ENCODE results near the gene CLIC3.
A peak's percentile ranks its signal among the peaks of the same experiment; 100 is the strongest.

Gene CLIC3

GRCh38 chr9:136977223-136977622 lies 19.1 kb downstream of the CLIC3 start, which contains the start of gene PTGDS:
Gene PTGDS, plus strand, starts transcription at chr9:136977504. Its CDS starts 75 bp downstream, at chr9:136977579.
- no peak for DNase-seq (ENCODE audit: extremely low spot score)
- TF ChIP-seq CTCF (IDR thresholded peaks at IDR 0.05; ENCODE audit: control extremely low read depth, extremely low read depth, low read depth, missing control alignments): no peak
- ChIA-PET POLR2A (no interaction called here), CTCF (interaction anchor here (1.0 to 3.6 kb wide), 3 partner anchors 30 to 58 kb away, joined by 3 to 20 read pairs (median 11); no protein-coding TSS in a partner anchor)

GRCh38 chr9:136975644-136976043 lies 20.7 kb downstream of the CLIC3 start:
- ChIA-PET POLR2A (no interaction called here), CTCF (interaction anchor here (0.9 to 3.6 kb wide), 7 partner anchors 16 to 59 kb away, joined by 3 to 20 read pairs (median 4); partner anchors contain the start of gene CLIC3)
- DNase-seq (ENCODE audit: extremely low spot score): no peak
- TF ChIP-seq CTCF (IDR thresholded peaks at IDR 0.05; ENCODE audit: control extremely low read depth, extremely low read depth, low read depth, missing control alignments): peak; percentile 37

GRCh38 chr9:136974817-136975535 lies 21.4 kb downstream of the CLIC3 start:
- POLR2A ChIA-PET: interaction anchor here (0.6 kb wide), 1 partner anchor 248 kb away, joined by 3 read pairs; no protein-coding TSS in a partner anchor

GRCh38 chr9:136973618-136974617 lies 22.4 kb downstream of the CLIC3 start:
- DNase-seq (ENCODE audit: extremely low spot score): no peak
- ChIA-PET CTCF (interaction anchor here (0.7 to 3.6 kb wide), 7 partner anchors 19 to 94 kb away, joined by 3 to 20 read pairs (median 3); partner anchors contain the start of genes C8G and CLIC3), POLR2A (interaction anchor here (0.6 kb wide), 1 partner anchor 247 kb away, joined by 3 read pairs; no protein-coding TSS in a partner anchor)
- TF ChIP-seq CTCF (IDR thresholded peaks at IDR 0.05; ENCODE audit: control extremely low read depth, extremely low read depth, low read depth, missing control alignments): no peak

More at GRCh38 chr9:136974817-136975535, 21.4 kb downstream of the CLIC3 start:
- DNase-seq (ENCODE audit: extremely low spot score): no peak
- no peak for TF ChIP-seq CTCF (IDR thresholded peaks at IDR 0.05; ENCODE audit: control extremely low read depth, extremely low read depth, low read depth, missing control alignments)
- CTCF ChIA-PET: interaction anchor here (0.7 to 3.6 kb wide), 10 partner anchors 15 to 92 kb away, joined by 3 to 20 read pairs (median 4); partner anchors contain the start of genes C8G and CLIC3

GRCh38 chr9:136972743-136973142 lies 23.6 kb downstream of the CLIC3 start:
- no peak for DNase-seq (ENCODE audit: extremely low spot score)
- POLR2A ChIA-PET: no interaction called here
- TF ChIP-seq CTCF (IDR thresholded peaks at IDR 0.05; ENCODE audit: control extremely low read depth, extremely low read depth, low read depth, missing control alignments): no peak
- CTCF ChIA-PET: interaction anchor here (1.6 kb wide), 1 partner anchor 56 kb away, joined by 4 read pairs; no protein-coding TSS in a partner anchor

- no peak for TF ChIP-seq CTCF (IDR thresholded peaks at IDR 0.05; ENCODE audit: control extremely low read depth, extremely low read depth, low read depth, missing control alignments)
- DNase-seq (ENCODE audit: extremely low spot score): no peak
- CTCF ChIA-PET: interaction anchor here (1.6 kb wide), 1 partner anchor 57 kb away, joined by 4 read pairs; no protein-coding TSS in a partner anchor
- POLR2A ChIA-PET: no interaction called here
These were observed 24.0 kb downstream of the CLIC3 start for GRCh38 chr9:136972335-136972734.

All from GM10248 (cell line).